ENCODE results near the gene ABHD17A. TPM values are rescaled to one million over a fixed set of nuclear protein-coding genes. Genes with fewer than 3 reads are reported as not detected.

The ABHD17A gene
- total RNA-seq, 2 donors from 2014 or later: 96.8 to 143 TPM

- ATAC-seq (ENCODE audit: insufficient number of reproducible peaks, low FRiP score, low read depth) (no peak), DNase-seq (ENCODE audit: low spot score) (no peak)
- H3K27ac ChIP-seq: no peak overlapping the region
- H3K9me3 ChIP-seq: no peaks in the 10 kb centered on the region
- H3K27me3 ChIP-seq (replicated peaks; ENCODE audit: insufficient read depth): no peaks in the 10 kb centered on the region
- TF ChIP-seq CTCF (IDR thresholded peaks at IDR 0.05): no peak
- peaks cover 4% of the 10 kb centered on the region for H3K36me3 ChIP-seq
- H3K4me3 ChIP-seq: no peak overlapping the region
- peaks cover 22 to 42% of the 10 kb centered on the region in 2 donors for H3K4me1 ChIP-seq (ENCODE audit: control insufficient read depth in 1 of 2, low read depth in 2 of 2)
Measured at GRCh38 chr19:1844513-1845124, 40.7 kb downstream of the ABHD17A start.

- H3K4me1 ChIP-seq (ENCODE audit: control insufficient read depth in 1 of 2, low read depth in 2 of 2): peaks cover 22 to 42% of the 10 kb centered on the region in 2 donors
- no peak for DNase-seq (ENCODE audit: low spot score)
- no peak overlapping the region for H3K27ac ChIP-seq
- ATAC-seq (ENCODE audit: insufficient number of reproducible peaks, low FRiP score, low read depth): no peak
- no peak for TF ChIP-seq CTCF (IDR thresholded peaks at IDR 0.05)
- peaks cover 4% of the 10 kb centered on the region for H3K36me3 ChIP-seq
- no peak overlapping the region for H3K4me3 ChIP-seq
- no peaks in the 10 kb centered on the region for H3K9me3 ChIP-seq
- no peaks in the 10 kb centered on the region for H3K27me3 ChIP-seq (replicated peaks; ENCODE audit: insufficient read depth)
Measured at GRCh38 chr19:1843646-1844394, 41.5 kb downstream of the ABHD17A start.

- no peaks in the 10 kb centered on the region for H3K9me3 ChIP-seq
- no peak for ATAC-seq (ENCODE audit: insufficient number of reproducible peaks, low FRiP score, low read depth)
- peaks cover 4% of the 10 kb centered on the region for H3K36me3 ChIP-seq
- DNase-seq (ENCODE audit: low spot score): no peak
- no peak for TF ChIP-seq CTCF (IDR thresholded peaks at IDR 0.05)
- H3K4me1 ChIP-seq (ENCODE audit: control insufficient read depth in 1 of 2, low read depth in 2 of 2): peaks cover 22 to 42% of the 10 kb centered on the region in 2 donors
- no peak overlapping the region for H3K27ac ChIP-seq
- no peak overlapping the region for H3K4me3 ChIP-seq
- no peaks in the 10 kb centered on the region for H3K27me3 ChIP-seq (replicated peaks; ENCODE audit: insufficient read depth)
Measured at GRCh38 chr19:1843116-1843515, 42.2 kb downstream of the ABHD17A start.

- Histone ChIP-seq H3K4me1 (ENCODE audit: control insufficient read depth in 1 of 2, low read depth in 2 of 2) (peaks cover 10 to 38% of the 10 kb centered on the region in 2 donors), H3K27ac (no peak overlapping the region)
Measured at GRCh38 chr19:1841209-1841924, 43.9 kb downstream of the ABHD17A start.

More at GRCh38 chr19:1841209-1841924, 43.9 kb downstream of the ABHD17A start:
- Histone ChIP-seq H3K27me3 (replicated peaks; ENCODE audit: insufficient read depth) (no peaks in the 10 kb centered on the region), H3K4me3 (no peak overlapping the region), H3K36me3 (peaks cover 4% of the 10 kb centered on the region), H3K9me3 (no peaks in the 10 kb centered on the region)
- no peak for DNase-seq (ENCODE audit: low spot score)
- TF ChIP-seq CTCF (IDR thresholded peaks at IDR 0.05): no peak
- no peak for ATAC-seq (ENCODE audit: insufficient number of reproducible peaks, low FRiP score, low read depth)

All from thoracic aorta (tissue), 2 donors.